Measurements from ENCODE around the gene ODAD4. TPM values are rescaled to one million over a fixed set of nuclear protein-coding genes. Genes with fewer than 3 reads are reported as not detected.

Gene ODAD4
- total RNA-seq, 2 experiments from 2014 or later: 2.2 to 2.7 TPM

- no peaks in the 10 kb centered on the region for H3K27me3 Mint-ChIP-seq
- H3K4me1 Mint-ChIP-seq (ENCODE audit: low read depth): no peaks in the 10 kb centered on the region
- H3K9me3 ChIP-seq (ENCODE audit: control insufficient read depth in 1 of 2, insufficient read depth in 1 of 2, low read length in 2 of 2): no peaks in the 10 kb centered on the region
- CTCF ChIA-PET: no interaction called here
- no peak overlapping the region for H3K4me3 ChIP-seq (ENCODE audit: low read length)
- intact Hi-C loops (cut with DNase I, micrococcal nuclease): no loop called here
- no peak overlapping the region for H3K27ac Mint-ChIP-seq
- H3K27ac ChIP-seq (ENCODE audit: low read depth in 1 of 2, low read length in 2 of 2): no peak overlapping the region
- no peaks in the 10 kb centered on the region for H3K27me3 ChIP-seq (ENCODE audit: control insufficient read depth in 1 of 2, insufficient read depth in 2 of 2, low read length in 2 of 2)
- no peak for TF ChIP-seq CTCF (IDR thresholded peaks at IDR 0.05)
- no peak for DNase-seq
- no peaks in the 10 kb centered on the region for H3K9me3 Mint-ChIP-seq
- POLR2A ChIA-PET: interaction anchor here (1.5 kb wide), 1 partner anchor 155 kb away, joined by 4 read pairs; the partner anchor contains the start of gene DHX58
- no peak for ATAC-seq (ENCODE audit: poor library complexity)
- no peaks in the 10 kb centered on the region for H3K36me3 Mint-ChIP-seq (ENCODE audit: low read depth)
- H3K4me3 Mint-ChIP-seq: no peak overlapping the region
- peaks cover 3% of the 10 kb centered on the region for H3K4me1 ChIP-seq (ENCODE audit: insufficient read depth, low read length)
- no peaks in the 10 kb centered on the region for H3K36me3 ChIP-seq (ENCODE audit: insufficient read depth, low read length)
These were observed 27.5 kb downstream of the ODAD4 start for GRCh38 chr17:41957869-41958439.

GRCh38 chr17:41959030-41959335 lies 28.6 kb downstream of the ODAD4 start:
- no peaks in the 10 kb centered on the region for H3K36me3 Mint-ChIP-seq (ENCODE audit: low read depth)
- Histone ChIP-seq H3K36me3 (ENCODE audit: insufficient read depth, low read length) (no peaks in the 10 kb centered on the region), H3K27me3 (ENCODE audit: control insufficient read depth in 1 of 2, insufficient read depth in 2 of 2, low read length in 2 of 2) (no peaks in the 10 kb centered on the region), H3K9me3 (ENCODE audit: control insufficient read depth in 1 of 2, insufficient read depth in 1 of 2, low read length in 2 of 2) (no peaks in the 10 kb centered on the region), H3K27ac (ENCODE audit: low read depth in 1 of 2, low read length in 2 of 2) (no peak overlapping the region), H3K4me3 (ENCODE audit: low read length) (no peak overlapping the region), H3K4me1 (ENCODE audit: insufficient read depth, low read length) (peaks cover 3% of the 10 kb centered on the region)
- CTCF ChIA-PET: interaction anchor here (0.8 kb wide), 1 partner anchor 30 kb away, joined by 3 read pairs; no protein-coding TSS in a partner anchor
- POLR2A ChIA-PET: interaction anchor here (1.5 kb wide), 1 partner anchor 154 kb away, joined by 4 read pairs; the partner anchor contains the start of gene DHX58
- ATAC-seq (ENCODE audit: poor library complexity) (no peak), DNase-seq (no peak)
- no peaks in the 10 kb centered on the region for H3K27me3 Mint-ChIP-seq
- no peak overlapping the region for H3K4me3 Mint-ChIP-seq
- TF ChIP-seq CTCF (IDR thresholded peaks at IDR 0.05): no peak
- no peaks in the 10 kb centered on the region for H3K4me1 Mint-ChIP-seq (ENCODE audit: low read depth)
- intact Hi-C loops (cut with DNase I, micrococcal nuclease): no loop called here
- no peaks in the 10 kb centered on the region for H3K9me3 Mint-ChIP-seq
- no peak overlapping the region for H3K27ac Mint-ChIP-seq

GRCh38 chr17:41959336-41960095 lies 29.1 kb downstream of the ODAD4 start:
- no peaks in the 10 kb centered on the region for H3K27me3 Mint-ChIP-seq

More at GRCh38 chr17:41959336-41960095, 29.1 kb downstream of the ODAD4 start:
- Histone ChIP-seq H3K27ac (ENCODE audit: low read depth in 1 of 2, low read length in 2 of 2) (no peak overlapping the region), H3K4me1 (ENCODE audit: insufficient read depth, low read length) (peaks cover 3% of the 10 kb centered on the region), H3K27me3 (ENCODE audit: control insufficient read depth in 1 of 2, insufficient read depth in 2 of 2, low read length in 2 of 2) (no peaks in the 10 kb centered on the region), H3K4me3 (ENCODE audit: low read length) (no peak overlapping the region), H3K9me3 (ENCODE audit: control insufficient read depth in 1 of 2, insufficient read depth in 1 of 2, low read length in 2 of 2) (no peaks in the 10 kb centered on the region), H3K36me3 (ENCODE audit: insufficient read depth, low read length) (no peaks in the 10 kb centered on the region)
- no peak overlapping the region for H3K27ac Mint-ChIP-seq
- H3K4me3 Mint-ChIP-seq: no peak overlapping the region
- no peaks in the 10 kb centered on the region for H3K36me3 Mint-ChIP-seq (ENCODE audit: low read depth)
- no peak for TF ChIP-seq CTCF (IDR thresholded peaks at IDR 0.05)
- no peaks in the 10 kb centered on the region for H3K4me1 Mint-ChIP-seq (ENCODE audit: low read depth)
- POLR2A ChIA-PET: interaction anchor here (1.5 kb wide), 1 partner anchor 153 kb away, joined by 4 read pairs; the partner anchor contains the start of gene DHX58
- CTCF ChIA-PET: interaction anchor here (0.8 kb wide), 1 partner anchor 31 kb away, joined by 3 read pairs; no protein-coding TSS in a partner anchor
- intact Hi-C loops (cut with DNase I, micrococcal nuclease): no loop called here
- DNase-seq: no peak
- H3K9me3 Mint-ChIP-seq: no peaks in the 10 kb centered on the region
- no peak for ATAC-seq (ENCODE audit: poor library complexity)

All from CD4-positive, alpha-beta T cell (primary cell).